Stomach (tissue), 9 donors: ENCODE data around the gene BPIFB6. TPM values are rescaled to one million over a fixed set of nuclear protein-coding genes. Genes with fewer than 3 reads are reported as not detected.

ENCODE experiments used
- DNase-seq, 2 donors: peaks; one replicate each; pipeline versions ENCODE4 v3.0.0 to v3.0.0-alpha.2; 2013 to 2019
- H3K27ac ChIP-seq, 5 donors: fragments of 200-600 bp in 4 of 5; sonication (generic) in 4 of 5; one replicate each; pipeline ENCODE4 v1.5.1; 2013 to 2019; ENCODE audit warnings: mild to moderate bottlenecking in 1 of 5, moderate library complexity in 1 of 5
- H3K27me3 ChIP-seq, 3 donors: fragments of 200-600 bp; sonication (generic); one replicate each; pipeline ENCODE4 v1.5.1; 2017 to 2019; ENCODE audit warnings: mixed run types in 1 of 3
- H3K36me3 ChIP-seq, 4 donors: fragments of 200-600 bp; sonication (generic); 1 replicate in 3 of 4; 2 replicates in 1 of 4; pipeline ENCODE4 v1.5.1; 2016 to 2019
- H3K4me1 ChIP-seq, 4 donors: fragments of 200-600 bp; sonication (generic); one replicate each; pipeline ENCODE4 v1.5.1; 2016 to 2019
- H3K4me3 ChIP-seq, 4 donors: fragments of 200-600 bp; sonication (generic) in 3 of 4; one replicate each; pipeline ENCODE4 v1.5.1; 2016 to 2019; ENCODE audit warnings: mild to moderate bottlenecking in 1 of 4
- H3K9me3 ChIP-seq, 4 donors: fragments of 200-600 bp; sonication (generic); one replicate each; pipeline ENCODE4 v1.5.1; 2016 to 2019
- CTCF ChIP-seq, 7 experiments: fragments of 450-650 bp in 4 of 7; fragments of 200-600 bp in 3 of 7; sonication (generic) in 3 of 7; IDR thresholded peaks; one replicate each; pipeline ENCODE4 v1.5.1; 2016 to 2019; ENCODE audit warnings: antibody characterized with exemption in 7 of 7, control low read depth in 2 of 7, mild to moderate bottlenecking in 1 of 7
- EP300 ChIP-seq: sonication (generic); formaldehyde crosslinking; IDR thresholded peaks from one replicate; pipeline ENCODE4 v1.6.1; 2017; ENCODE audit warnings: antibody characterized with exemption
- POLR2A ChIP-seq, 4 donors: fragments of 450-650 bp; IDR thresholded peaks; one replicate each; pipeline ENCODE4 v1.6.1; 2016; ENCODE audit warnings: antibody characterized with exemption in 4 of 4, control low read depth in 2 of 4, mild to moderate bottlenecking in 1 of 4, moderate library complexity in 1 of 4
- POLR2AphosphoS5 ChIP-seq, 3 donors: sonication (generic); formaldehyde crosslinking; IDR thresholded peaks; one replicate each; pipeline ENCODE4 v1.6.1; 2016; ENCODE audit warnings: antibody characterized with exemption in 3 of 3
- WGBS, 5 donors: extraction: QIAGEN DNeasy Blood & Tissue Kit in 3 of 5; methylation state at CpG; one replicate each; pipeline versions ENCODE4 v1.1.5 to v1.1.7; 2013 to 2018; 5-methylcytosine and 5-hydroxymethylcytosine counted together
- intact Hi-C: fragments of 100-400 bp; cut with DNase I; formaldehyde crosslinking; loops from one replicate; pipeline ENCODE4 v1.15.1; 2023; ENCODE audit warnings: low total_unique reads
- polyA plus RNA-seq, 3 donors: library from polyadenylated mRNA; stranded (reverse); fragments of 200-250 nt; gene quantifications; one replicate each; pipeline ENCODE4 v1.2.3, GENCODE V29; 2013
- total RNA-seq, 5 donors: library from RNA; depleted of rRNA; stranded (reverse); fragments of >200 nt; gene quantifications; one replicate each; pipeline versions ENCODE4 v1.1.0 to v1.2.3, GENCODE V29; 2014 to 2016
- donor health status: healthy with polysubstance abuse.
- donor health status: Bipolar disorder and iron deficiency.
- donor health status: healthy.

The BPIFB6 gene
- total and polyA plus RNA-seq, 8 donors = not detected

GRCh38 chr20:33076662-33077372 lies 45.4 kb downstream of the BPIFB6 start:
- intact Hi-C loops = loop anchor here (5.0 kb wide), 1 partner anchor 180 kb away; no protein-coding TSS in a partner anchor
- Histone ChIP-seq H3K27me3 (peaks cover 0 to 26% (median 5%) of the 10 kb centered on the region in 3 donors), H3K9me3 (no peaks in the 10 kb centered on the region), H3K27ac (no peak overlapping the region), H3K36me3 (no peaks in the 10 kb centered on the region), H3K4me3 (no peak overlapping the region), H3K4me1 (no peaks in the 10 kb centered on the region)
- 56 to 78% (median 59%) methylated on average over 6 of the region's 6 CpGs for WGBS, 5 donors
- DNase-seq = no peak
- TF ChIP-seq POLR2AphosphoS5 (IDR thresholded peaks at IDR 0.05) (no peak), POLR2A (IDR thresholded peaks at IDR 0.05) (no peak), CTCF (IDR thresholded peaks at IDR 0.05) (no peak), EP300 (no peak)

- Histone ChIP-seq H3K9me3 (no peaks in the 10 kb centered on the region), H3K36me3 (no peaks in the 10 kb centered on the region), H3K27ac (no peak within 1 kb of the TSS), H3K27me3 (peaks cover 0 to 35% (median 5%) of the 10 kb centered on the region in 3 donors), H3K4me1 (no peaks in the 10 kb centered on the region), H3K4me3 (no peak within 1 kb of the TSS)
- intact Hi-C loops = loop anchor here (5.0 kb wide), 1 partner anchor 182 kb away; no protein-coding TSS in a partner anchor
- DNase-seq = no peak
- 69 to 100% (median 88%) methylated on average over 1 to 2 of the region's 2 CpGs for WGBS, 5 donors
- TF ChIP-seq POLR2A (IDR thresholded peaks at IDR 0.05) (no peak), EP300 (no peak), CTCF (IDR thresholded peaks at IDR 0.05) (no peak), POLR2AphosphoS5 (IDR thresholded peaks at IDR 0.05) (no peak)
These were observed 47.8 kb downstream of the BPIFB6 start, which contains the start of gene BPIFB4 for GRCh38 chr20:33079259-33079658. Gene BPIFB4, plus strand, starts transcription at chr20:33079643. Its CDS starts 1,884 bp downstream, at chr20:33081527.

GRCh38 chr20:33081411-33082154 lies 50.1 kb downstream of the BPIFB6 start:
- DNase-seq = no peak
- intact Hi-C loops = no loop called here
- Histone ChIP-seq H3K4me3 (no peak overlapping the region), H3K27ac (no peak overlapping the region), H3K9me3 (no peaks in the 10 kb centered on the region), H3K4me1 (no peaks in the 10 kb centered on the region), H3K27me3 (peaks cover 0 to 21% (median 0%) of the 10 kb centered on the region in 3 donors), H3K36me3 (no peaks in the 10 kb centered on the region)
- WGBS, 5 donors = 70 to 84% (median 78%) methylated on average over 7 of the region's 7 CpGs
- TF ChIP-seq EP300 (no peak), POLR2AphosphoS5 (IDR thresholded peaks at IDR 0.05) (no peak), POLR2A (IDR thresholded peaks at IDR 0.05) (no peak), CTCF (IDR thresholded peaks at IDR 0.05) (no peak)

GRCh38 chr20:33082546-33082945 lies 51.1 kb downstream of the BPIFB6 start:
- Histone ChIP-seq H3K27ac (no peak overlapping the region), H3K27me3 (peaks cover 0 to 15% (median 0%) of the 10 kb centered on the region in 3 donors), H3K36me3 (no peaks in the 10 kb centered on the region), H3K4me1 (no peaks in the 10 kb centered on the region), H3K9me3 (no peaks in the 10 kb centered on the region), H3K4me3 (no peak overlapping the region)
- 50 to 76% (median 63%) methylated on average over 6 of the region's 6 CpGs for WGBS, 5 donors
- intact Hi-C loops = no loop called here
- DNase-seq = no peak
- TF ChIP-seq CTCF (IDR thresholded peaks at IDR 0.05) = no peak
- TF ChIP-seq EP300 = no peak
- TF ChIP-seq POLR2AphosphoS5 (IDR thresholded peaks at IDR 0.05) = no peak
- TF ChIP-seq POLR2A (IDR thresholded peaks at IDR 0.05) = no peak
